ENCODE measurements around the gene BSCL2. TPM values are rescaled to one million over a fixed set of nuclear protein-coding genes. Genes with fewer than 3 reads are reported as not detected.

BSCL2 gene
- total RNA-seq, 1 donor from 2014 or later, result 87.0 TPM

GRCh38 chr11:62728171-62728988 lies 21.2 kb upstream of the BSCL2 start, which contains the start of gene TTC9C:
TSS of gene TTC9C (plus strand) at chr11:62728486. CDS start at chr11:62728849, 363 bp downstream.
- intact Hi-C loops (cut with DNase I), result no loop called here
- no peaks in the 10 kb centered on the region for H3K9me3 ChIP-seq
- DNase-seq (peak; percentile 90), ATAC-seq (peak; percentile 81 to 84)
- TF ChIP-seq CTCF (IDR thresholded peaks at IDR 0.05), result no peak
- H3K27me3 ChIP-seq (ENCODE audit: low read depth), result no peaks in the 10 kb centered on the region
- H3K4me1 ChIP-seq, result peaks cover 57% of the 10 kb centered on the region
- peak within 1 kb of the TSS; percentile 96 for H3K4me3 ChIP-seq
- peaks cover 29% of the 10 kb centered on the region for H3K36me3 ChIP-seq
- peak within 1 kb of the TSS; percentile 94 for H3K27ac ChIP-seq

- peak overlapping the region; percentile 94 for H3K27ac ChIP-seq
- H3K9me3 ChIP-seq, result no peaks in the 10 kb centered on the region
- peaks cover 52% of the 10 kb centered on the region for H3K4me1 ChIP-seq
- H3K4me3 ChIP-seq, result peak overlapping the region; percentile 96
- intact Hi-C loops (cut with DNase I), result no loop called here
- no peak for TF ChIP-seq CTCF (IDR thresholded peaks at IDR 0.05)
- peak; percentile 82 for DNase-seq
- H3K27me3 ChIP-seq (ENCODE audit: low read depth), result no peaks in the 10 kb centered on the region
- peaks cover 29% of the 10 kb centered on the region for H3K36me3 ChIP-seq
- ATAC-seq, result peak; percentile 86 to 87
These were observed 20.6 kb upstream of the BSCL2 start for GRCh38 chr11:62727872-62728170.

GRCh38 chr11:62727165-62727871 lies 20.1 kb upstream of the BSCL2 start, which contains the start of gene HNRNPUL2:
TSS of gene HNRNPUL2 (minus strand) at chr11:62727457. CDS start at chr11:62727156, 301 bp downstream.
- H3K4me1 ChIP-seq, result peaks cover 47% of the 10 kb centered on the region
- intact Hi-C loops (cut with DNase I), result no loop called here
- TF ChIP-seq CTCF (IDR thresholded peaks at IDR 0.05), result no peak

DNA sequence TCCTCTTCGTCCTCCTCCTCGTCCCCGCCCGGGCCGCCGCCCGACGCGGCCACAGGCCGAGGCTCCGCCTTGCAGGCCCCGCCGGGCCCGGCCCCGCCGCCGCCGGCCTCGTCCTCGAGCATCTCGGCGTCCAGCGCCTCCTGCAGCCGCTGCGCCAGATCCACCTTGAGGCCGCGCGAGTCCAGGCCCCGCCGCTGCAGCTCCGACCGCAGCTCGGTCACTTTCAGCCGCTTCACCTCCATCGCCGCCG lies 19.6 kb upstream of the BSCL2 start:
- Histone ChIP-seq H3K27ac (peak overlapping the region; percentile 94), H3K4me1 (peaks cover 47% of the 10 kb centered on the region), H3K4me3 (peak overlapping the region; percentile 96), H3K9me3 (no peaks in the 10 kb centered on the region), H3K36me3 (peaks cover 33% of the 10 kb centered on the region), H3K27me3 (ENCODE audit: low read depth) (no peaks in the 10 kb centered on the region)
- intact Hi-C loops (cut with DNase I), result no loop called here
- no peak for DNase-seq
- no peak for TF ChIP-seq CTCF (IDR thresholded peaks at IDR 0.05)
- peak; percentile 7 to 22 for ATAC-seq

More at GRCh38 chr11:62727165-62727871, 20.1 kb upstream of the BSCL2 start, which contains the start of gene HNRNPUL2:
- no peaks in the 10 kb centered on the region for H3K27me3 ChIP-seq (ENCODE audit: low read depth)
- ATAC-seq, result peak; percentile 96 to 98
- H3K4me3 ChIP-seq, result peak within 1 kb of the TSS; percentile 96
- H3K36me3 ChIP-seq, result peaks cover 29% of the 10 kb centered on the region
- H3K27ac ChIP-seq, result peak within 1 kb of the TSS; percentile 94
- DNase-seq, result peak; percentile 99
- H3K9me3 ChIP-seq, result no peaks in the 10 kb centered on the region

- Histone ChIP-seq H3K27me3 (ENCODE audit: low read depth) (no peaks in the 10 kb centered on the region), H3K36me3 (peaks cover 36% of the 10 kb centered on the region), H3K4me1 (peaks cover 48% of the 10 kb centered on the region), H3K27ac (peak overlapping the region; percentile 94), H3K4me3 (peak overlapping the region; percentile 96), H3K9me3 (no peaks in the 10 kb centered on the region)
- intact Hi-C loops (cut with DNase I), result no loop called here
- no peak for ATAC-seq
- no peak for DNase-seq
- no peak for TF ChIP-seq CTCF (IDR thresholded peaks at IDR 0.05)
These were observed 19.1 kb upstream of the BSCL2 start for GRCh38 chr11:62726156-62726914.

Measured in lower lobe of right lung (tissue), 2 donors.